OCI-LY7 (cell line): ENCODE measurements around the gene PPIAL4G. TPM values are rescaled to one million over a fixed set of nuclear protein-coding genes. Genes with fewer than 3 reads are reported as not detected.
"Not testable (repeated sequence)": the region's sequence is repeated elsewhere in the genome, so short reads cannot be mapped to it uniquely, and the experiment has no call there.

Source experiments
- BruUV-seq: library from RNA; stranded (reverse); fragments of 400-500 nt; replicated peaks from 2 replicates; lab custom pipeline; 2021; lab: Mats Ljungman, UMichigan
- CTCF ChIA-PET: fragments of 300-600 bp; sonication (Branson Sonifier 250); formaldehyde crosslinking; loops from one replicate; lab custom pipeline; 2022; ENCODE audit warnings: antibody characterized with exemption; ENCODE audit not compliant: unreplicated experiment; lab: Charles Lee
- POLR2A ChIA-PET: fragments of 300-600 bp; sonication (Branson Sonifier 250); formaldehyde crosslinking; loops from one replicate; lab custom pipeline; 2022; ENCODE audit warnings: antibody characterized with exemption; lab: Charles Lee
- DNase-seq: peaks from one replicate; pipeline ENCODE4 v3.0.0-alpha.2; 2015; ENCODE audit warnings: low spot score
- H2AFZ ChIP-seq: fragments of 200-600 bp; sonication (generic), shearing (Covaris generic); 2 replicates; pipeline ENCODE4 v1.6.1; 2014; ENCODE audit warnings: mild to moderate bottlenecking, antibody characterized with exemption, low read length, moderate library complexity
- H3K27ac ChIP-seq: fragments of 200-600 bp; sonication (generic); 2 replicates; pipeline ENCODE4 v1.5.1; 2014; ENCODE audit warnings: mixed run types, low read depth, mild to moderate bottlenecking, moderate library complexity, low read length, inconsistent platforms; ENCODE audit not compliant: poor library complexity, severe bottlenecking
- H3K36me3 ChIP-seq: fragments of 200-600 bp; sonication (generic); 2 replicates; pipeline ENCODE4 v1.6.1; 2014; ENCODE audit warnings: mild to moderate bottlenecking, antibody characterized with exemption, low read length, moderate library complexity, mixed read lengths; ENCODE audit not compliant: insufficient read depth
- H3K4me1 ChIP-seq: fragments of 200-600 bp; sonication (generic); 2 replicates; pipeline ENCODE4 v1.5.1; 2014; ENCODE audit warnings: mild to moderate bottlenecking, low read length; ENCODE audit not compliant: insufficient read depth, poor library complexity, severe bottlenecking
- H3K4me2 ChIP-seq: fragments of 200-600 bp; sonication (generic); 2 replicates; pipeline ENCODE4 v1.6.1; 2014; ENCODE audit warnings: mild to moderate bottlenecking, low read length
- H3K4me3 ChIP-seq: fragments of 200-600 bp; sonication (generic); 2 replicates; pipeline ENCODE4 v1.5.1; 2014; ENCODE audit warnings: mild to moderate bottlenecking, low read depth, low read length; ENCODE audit not compliant: poor library complexity, severe bottlenecking
- H3K79me2 ChIP-seq: fragments of 200-600 bp; sonication (generic); 2 replicates; pipeline ENCODE4 v1.6.1; 2016; ENCODE audit warnings: low read depth, mild to moderate bottlenecking, low read length, moderate library complexity, mixed read lengths; ENCODE audit not compliant: insufficient read depth
- H3K9me2 ChIP-seq: fragments of 200-600 bp; sonication (generic); 2 replicates; pipeline ENCODE4 v1.6.1; 2016; ENCODE audit warnings: mild to moderate bottlenecking, low read length, mixed read lengths; ENCODE audit not compliant: insufficient read depth
- H3K9me3 ChIP-seq: fragments of 200-600 bp; sonication (generic); 2 replicates; pipeline ENCODE4 v1.6.1; 2014; ENCODE audit warnings: mild to moderate bottlenecking, mixed run types, low read length, mixed read lengths
- H4K20me1 ChIP-seq: fragments of 200-600 bp; sonication (generic); 2 replicates; pipeline ENCODE4 v1.6.1; 2014; ENCODE audit warnings: mild to moderate bottlenecking, antibody characterized with exemption, low read length, moderate library complexity, mixed read lengths; ENCODE audit not compliant: insufficient read depth
- intact Hi-C: fragments of 100-400 bp; cut with micrococcal nuclease; formaldehyde crosslinking; loops from one replicate; pipeline ENCODE4 v1.10.0; 2022; ENCODE audit not compliant: unreplicated experiment
- total RNA-seq, 2 experiments: library from RNA; depleted of rRNA in 1 of 2; stranded (reverse); fragments of >200 nt in 1 of 2; shearing (Covaris generic) in 1 of 2; gene quantifications; 2 replicates each; pipeline ENCODE4 v1.2.3, GENCODE V29; 2014 to 2022

The PPIAL4G gene
- total RNA-seq, 2 experiments from 2014 or later = not detected

DNA sequence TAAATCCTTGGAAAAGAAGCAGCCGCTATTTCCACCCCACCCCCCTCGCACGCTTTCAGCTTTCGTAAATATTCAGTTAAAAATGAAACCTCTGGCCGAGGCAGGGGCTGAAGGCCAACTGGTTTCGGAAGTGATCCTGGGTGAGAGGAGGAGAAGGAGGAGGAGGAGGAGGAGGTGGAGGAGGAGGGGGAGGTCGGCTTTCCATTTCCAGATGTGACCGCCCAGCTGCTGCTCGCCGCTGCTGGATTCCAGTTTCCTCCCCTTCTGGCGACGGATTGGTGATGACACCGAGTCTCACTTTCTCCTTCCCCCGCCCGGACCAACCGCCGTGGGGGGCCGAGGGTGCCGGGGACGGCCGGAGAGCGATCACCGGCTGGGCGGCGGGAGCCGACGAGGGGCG is 23.4 kb downstream of the PPIAL4G start:
- H3K9me3 ChIP-seq, H2AFZ ChIP-seq, intact Hi-C loops, H3K4me1 ChIP-seq, H3K36me3 ChIP-seq, H3K79me2 ChIP-seq, CTCF ChIA-PET, H4K20me1 ChIP-seq, H3K9me2 ChIP-seq, POLR2A ChIA-PET, H3K4me2 ChIP-seq, DNase-seq: not testable (repeated sequence)
- H3K4me3 ChIP-seq = peak overlapping the region; percentile 71
- BruUV-seq = TSS peak; percentile 84
- H3K27ac ChIP-seq = peak overlapping the region; percentile 84

DNA sequence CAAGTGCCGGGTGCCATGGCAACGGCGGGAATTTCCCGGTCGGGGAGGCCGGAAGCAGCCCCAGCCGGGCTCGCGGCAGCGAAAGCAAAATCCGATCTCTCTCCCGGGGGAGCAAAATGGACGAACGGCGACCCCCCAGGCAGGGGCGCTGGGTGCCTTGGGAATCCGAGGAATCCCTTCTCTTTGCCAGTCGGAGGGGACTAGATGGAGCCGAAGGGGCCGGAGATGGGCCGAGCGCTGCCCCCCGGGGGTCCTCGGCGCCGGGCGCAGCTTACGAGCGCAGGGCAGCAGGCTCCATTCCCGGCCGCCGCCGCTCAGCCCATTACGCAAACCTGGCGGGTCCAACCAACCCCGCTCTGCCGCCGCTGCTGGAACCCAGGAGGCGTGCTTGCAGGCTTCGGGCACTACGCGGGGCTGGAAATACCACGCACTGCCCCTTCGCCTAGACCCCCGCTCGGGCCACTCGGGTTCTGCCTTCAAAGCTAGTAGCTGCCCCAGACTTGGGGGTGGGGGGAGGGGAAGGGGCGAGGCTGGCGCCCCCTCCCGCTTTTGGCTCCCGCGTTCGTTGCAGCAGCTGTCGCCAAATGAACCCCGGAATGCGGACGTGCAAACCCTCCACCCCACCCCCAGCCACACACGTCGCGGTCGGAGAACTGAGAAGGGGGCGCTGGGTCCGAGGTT is 24.1 kb downstream of the PPIAL4G start:
- H3K36me3 ChIP-seq, H3K79me2 ChIP-seq, H3K9me2 ChIP-seq, H3K4me1 ChIP-seq, H4K20me1 ChIP-seq, H3K9me3 ChIP-seq, H2AFZ ChIP-seq, CTCF ChIA-PET, BruUV-seq, POLR2A ChIA-PET, intact Hi-C loops: not testable (repeated sequence)
- H3K4me2 ChIP-seq = peak overlapping the region; percentile 59
- H3K4me3 ChIP-seq = peak overlapping the region; percentile 71
- H3K27ac ChIP-seq = peak overlapping the region; percentile 84
- peak; percentile 60 for DNase-seq

DNA sequence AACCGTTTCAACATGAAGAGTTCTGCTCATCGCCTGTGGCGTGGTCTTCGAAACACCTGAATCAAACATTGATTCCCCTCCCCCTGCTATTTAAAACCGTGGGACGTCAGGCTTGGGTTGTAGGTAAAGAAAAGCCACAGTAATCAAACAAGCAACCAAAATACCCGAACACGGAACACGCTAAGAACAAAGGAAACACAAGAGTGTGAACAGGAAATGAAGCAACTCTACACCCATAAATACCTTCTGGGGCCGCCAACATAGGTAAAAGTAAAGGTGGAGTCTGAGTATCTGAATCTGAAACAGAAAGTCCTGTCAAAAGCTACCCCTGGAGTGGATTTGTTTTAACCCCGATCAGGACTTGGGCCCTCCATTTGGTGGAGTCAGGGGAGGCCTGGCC is 24.7 kb downstream of the PPIAL4G start:
- DNase-seq, H3K36me3 ChIP-seq, H3K9me2 ChIP-seq, H4K20me1 ChIP-seq, H2AFZ ChIP-seq, H3K79me2 ChIP-seq, intact Hi-C loops, POLR2A ChIA-PET, H3K9me3 ChIP-seq, H3K4me1 ChIP-seq, BruUV-seq, CTCF ChIA-PET: not testable (repeated sequence)
- peak overlapping the region; percentile 58 for H3K4me3 ChIP-seq
- peak overlapping the region; percentile 46; the same call in 1 of the 2 replicates for H3K4me2 ChIP-seq
- H3K27ac ChIP-seq = peak overlapping the region; percentile 78

DNA sequence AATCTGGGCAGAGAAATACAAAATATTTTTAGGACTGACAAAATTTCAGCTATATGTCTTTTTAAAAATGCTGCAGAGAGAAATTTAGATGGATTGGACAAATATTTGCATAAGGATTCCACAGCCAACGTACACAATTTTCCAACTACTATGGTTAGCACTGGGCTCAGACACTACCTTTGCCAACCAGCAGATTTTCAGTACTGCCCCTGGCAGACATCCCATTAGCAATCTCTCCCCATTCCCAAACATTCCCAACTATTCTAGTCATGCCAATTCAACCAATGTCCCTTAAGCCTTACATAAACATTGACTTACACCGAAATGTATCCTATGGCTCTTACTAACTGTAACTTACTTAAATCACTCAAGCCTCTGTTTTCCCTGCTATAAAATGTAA is 30.3 kb downstream of the PPIAL4G start:
- H3K4me1 ChIP-seq, H3K36me3 ChIP-seq, POLR2A ChIA-PET, H4K20me1 ChIP-seq, DNase-seq, H3K4me2 ChIP-seq, H3K9me3 ChIP-seq, H3K79me2 ChIP-seq, H3K4me3 ChIP-seq, H3K27ac ChIP-seq, CTCF ChIA-PET, intact Hi-C loops, BruUV-seq, H2AFZ ChIP-seq, H3K9me2 ChIP-seq: not testable (repeated sequence)

DNA sequence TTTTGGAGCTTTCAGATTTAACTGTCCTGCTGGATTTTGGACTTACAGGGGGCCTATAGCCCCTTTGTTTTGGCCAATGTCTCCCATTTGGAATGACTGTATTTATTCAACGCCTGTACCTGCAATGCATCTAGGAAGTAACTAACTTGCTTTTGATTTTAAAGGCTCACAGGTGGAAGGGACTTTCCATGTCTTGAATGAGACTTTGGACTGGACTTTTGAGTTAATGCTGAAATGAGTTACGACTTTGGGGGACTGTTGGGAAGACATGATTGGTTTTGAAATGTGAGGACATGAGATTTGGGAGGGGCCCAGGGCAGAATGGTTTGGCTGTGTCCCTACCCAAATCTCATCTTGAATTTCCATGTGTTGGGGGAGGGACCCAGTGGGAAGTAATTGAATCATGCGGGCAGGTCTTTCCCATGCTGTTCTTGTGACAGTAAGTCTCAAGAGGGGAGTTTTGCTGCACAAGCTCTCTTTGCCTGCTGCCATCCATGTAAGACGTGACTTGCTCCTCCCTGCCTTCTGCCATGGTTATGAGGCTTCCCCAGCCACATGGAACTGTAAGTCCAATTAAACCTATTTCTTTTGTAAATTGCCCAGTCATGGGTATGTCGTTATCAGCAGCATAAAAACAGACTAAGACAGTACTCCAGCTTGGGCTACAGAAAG is 43.3 kb downstream of the PPIAL4G start:
- H3K4me3 ChIP-seq, H4K20me1 ChIP-seq, BruUV-seq, H3K36me3 ChIP-seq, intact Hi-C loops, DNase-seq, H2AFZ ChIP-seq, CTCF ChIA-PET, H3K9me2 ChIP-seq, H3K4me1 ChIP-seq, H3K9me3 ChIP-seq, H3K79me2 ChIP-seq, POLR2A ChIA-PET, H3K4me2 ChIP-seq, H3K27ac ChIP-seq: not testable (repeated sequence)
